Stimulated activated CD4-positive, alpha-beta T cell treated with anti-CD3 and anti-CD28 coated beads, Interleukin-15, amount 100 ng/mL, for 1 hour (primary cell): Measurements from ENCODE around the gene ZNF385A.
A peak's percentile ranks its signal among the peaks of the same experiment; 100 is the strongest.

Source experiments
- DNase-seq, 2 donors: peaks; one replicate each; pipeline ENCODE4 v3.0.0-alpha.2; 2020; ENCODE audit warnings: low read depth in 1 of 2, low spot score in 1 of 2

The ZNF385A gene

DNA sequence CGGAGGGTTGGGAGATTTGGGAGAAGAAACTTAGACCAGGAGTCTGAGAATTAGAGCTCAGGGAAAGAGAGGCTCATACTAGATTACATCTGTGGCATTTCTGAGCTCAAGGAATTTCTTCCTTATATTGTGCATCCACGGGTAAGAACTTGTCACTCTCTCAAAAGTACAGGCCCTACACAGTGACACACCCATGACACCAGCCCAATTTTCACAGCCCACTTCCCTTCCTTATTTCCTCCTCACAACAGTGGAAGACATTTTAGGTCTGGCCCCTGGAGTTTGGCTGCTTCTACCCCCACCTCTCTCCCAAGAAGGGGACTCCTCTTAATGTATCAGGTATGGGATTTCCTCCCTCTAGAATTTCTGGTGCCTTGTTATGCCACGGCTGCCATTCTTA lies 9.2 kb upstream of the ZNF385A start:
- no peak for DNase-seq

DNA sequence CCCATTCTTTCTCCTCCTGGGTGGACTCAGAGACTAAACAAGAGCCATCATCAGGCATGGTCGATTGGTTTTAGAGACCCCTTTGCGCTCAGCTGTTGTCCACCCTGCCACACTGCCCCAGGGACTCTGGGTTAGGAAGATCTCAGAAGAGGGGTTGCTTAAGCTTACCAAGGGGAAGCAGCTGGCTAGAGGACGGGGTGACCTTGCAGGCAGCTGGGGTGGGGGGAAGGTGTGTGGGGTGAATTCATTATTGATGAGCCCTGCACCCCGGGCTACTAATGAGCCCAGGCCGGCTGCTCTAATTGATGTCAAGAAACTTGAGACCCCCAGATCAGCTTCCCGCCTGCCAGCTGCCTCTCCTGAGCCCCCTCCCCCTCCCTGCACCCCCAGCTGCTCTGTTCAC lies 8.7 kb upstream of the ZNF385A start:
- DNase-seq: no peak

DNA sequence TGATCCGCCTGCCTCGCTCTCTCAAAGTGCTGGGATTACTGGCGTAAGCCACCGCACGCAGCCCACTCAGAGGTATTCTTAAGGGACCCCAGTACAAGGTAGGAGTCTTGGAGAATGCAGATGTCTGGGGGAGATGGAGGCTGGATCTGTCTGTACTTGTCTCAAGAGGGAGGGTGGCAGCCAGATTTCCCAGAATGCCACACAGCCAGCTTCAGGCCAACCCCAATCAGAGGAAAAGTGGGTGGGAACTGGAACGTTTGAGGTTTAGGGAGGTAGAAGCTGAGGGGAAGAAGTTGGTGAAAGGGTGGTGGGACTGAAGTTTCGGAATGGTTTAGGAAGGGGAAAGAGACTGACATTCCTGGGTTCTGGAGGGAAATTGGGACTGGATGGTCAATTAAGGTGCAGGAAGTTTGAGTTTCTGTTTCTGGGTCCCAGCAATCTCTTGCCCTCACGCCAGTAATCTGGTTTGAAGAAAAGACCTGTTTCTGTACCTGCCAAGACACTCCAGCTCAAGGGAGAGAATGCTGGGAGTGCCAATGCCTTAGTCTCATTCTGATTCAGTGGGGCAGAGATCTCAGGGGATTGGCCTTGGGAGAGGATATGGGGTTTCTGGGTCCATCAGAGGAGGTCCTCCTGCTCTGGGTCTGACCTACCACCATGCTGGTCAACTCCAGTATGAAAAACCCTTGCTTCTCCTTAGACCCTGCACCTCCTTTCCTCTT lies 8.1 kb upstream of the ZNF385A start:
- no peak for DNase-seq

DNA sequence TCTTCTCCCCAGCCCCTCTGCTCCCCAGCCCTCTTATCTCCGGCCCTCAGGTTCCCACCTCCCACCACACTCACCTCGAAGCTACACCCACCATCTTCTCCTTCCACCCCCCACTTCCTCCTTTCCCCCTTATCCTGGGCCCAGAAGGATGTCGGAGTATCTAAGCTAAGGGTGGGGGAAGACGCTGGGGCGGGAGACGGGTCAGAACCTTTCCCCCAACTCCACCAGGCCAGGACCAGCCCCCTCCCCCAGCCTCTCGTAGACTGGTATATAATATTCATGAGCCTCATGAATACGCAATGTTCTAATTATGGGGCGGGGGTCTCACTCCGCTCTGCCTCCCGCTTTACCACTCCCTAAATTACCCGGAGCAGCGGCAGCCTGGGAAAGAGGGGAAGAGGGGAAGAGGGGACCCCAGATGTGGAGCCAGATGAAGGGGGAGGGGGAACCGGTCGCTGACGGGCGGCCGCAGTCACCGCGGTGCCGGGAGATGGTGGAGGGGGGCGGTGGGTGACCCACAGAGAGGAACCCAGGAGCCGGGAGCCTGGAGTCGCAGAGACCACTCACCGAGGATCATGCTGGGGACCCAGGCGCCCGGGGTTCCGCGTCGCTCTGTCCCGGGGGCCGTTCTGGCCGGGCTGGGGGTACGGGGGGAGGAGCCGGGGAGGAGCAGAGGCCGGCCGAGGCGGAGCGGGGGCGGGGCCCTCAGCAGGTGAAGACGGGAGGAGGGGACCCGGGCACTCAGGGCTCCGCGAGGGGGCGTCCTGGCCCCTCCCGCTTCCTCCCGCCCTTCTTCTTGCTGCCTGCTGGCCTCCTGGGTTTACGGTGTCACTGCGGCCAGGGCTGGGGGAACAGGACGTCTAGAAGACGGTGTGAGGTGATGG lies 6.4 kb upstream of the ZNF385A start:
- DNase-seq: peak; percentile 45 to 55

DNA sequence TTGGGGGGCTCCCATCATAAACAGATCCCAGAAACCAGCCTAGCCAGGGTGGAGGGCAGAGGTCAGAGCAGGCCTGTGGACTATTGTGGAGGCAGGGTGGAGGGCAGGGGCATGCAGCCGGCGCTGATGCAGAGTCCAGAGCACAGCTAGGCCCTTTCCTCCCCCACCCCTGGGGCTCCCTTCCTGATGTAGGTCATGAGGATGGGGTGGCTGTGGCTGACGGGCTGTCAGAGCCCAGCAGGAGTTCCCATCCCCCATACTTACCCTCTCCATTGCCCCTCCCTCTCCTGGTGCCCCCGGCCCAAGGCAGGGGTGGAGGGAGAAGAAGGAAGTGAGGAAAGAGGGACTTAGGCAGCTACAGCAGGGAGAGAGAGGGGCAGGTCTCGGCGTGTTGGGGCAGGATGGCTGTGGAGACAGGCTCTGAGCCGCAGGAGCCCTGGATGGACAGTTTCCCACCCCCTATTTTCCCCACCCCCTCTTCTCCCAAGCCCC lies 5.7 kb upstream of the ZNF385A start:
- no peak for DNase-seq

DNA sequence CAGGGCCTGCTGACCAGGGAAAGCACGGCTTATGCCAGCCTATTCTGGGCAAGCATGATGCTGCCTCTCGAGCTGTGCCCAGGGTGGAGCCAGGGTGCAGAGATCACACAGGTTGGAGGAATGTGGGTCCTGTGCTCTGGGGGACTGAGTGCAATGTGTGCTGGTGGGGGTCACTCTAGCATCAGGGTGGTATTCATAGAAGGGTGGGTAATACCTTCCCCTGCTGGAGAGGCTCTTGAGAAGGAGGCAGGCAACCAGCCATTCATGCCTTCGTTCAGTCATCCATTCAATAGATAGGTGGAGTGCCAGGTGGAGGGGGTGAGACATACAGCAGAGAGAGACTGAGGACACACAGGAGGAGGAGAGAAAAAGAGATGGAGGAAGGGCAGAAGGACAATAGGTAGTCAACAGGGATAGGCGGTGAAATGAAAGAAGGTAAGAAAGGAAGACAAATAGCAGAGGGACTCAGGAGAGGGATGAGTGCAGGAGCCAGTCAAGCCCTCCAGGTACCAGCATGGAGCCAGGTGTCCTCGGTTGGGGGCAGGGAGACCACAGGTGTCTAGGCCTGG lies 5.2 kb upstream of the ZNF385A start:
- no peak for DNase-seq

DNA sequence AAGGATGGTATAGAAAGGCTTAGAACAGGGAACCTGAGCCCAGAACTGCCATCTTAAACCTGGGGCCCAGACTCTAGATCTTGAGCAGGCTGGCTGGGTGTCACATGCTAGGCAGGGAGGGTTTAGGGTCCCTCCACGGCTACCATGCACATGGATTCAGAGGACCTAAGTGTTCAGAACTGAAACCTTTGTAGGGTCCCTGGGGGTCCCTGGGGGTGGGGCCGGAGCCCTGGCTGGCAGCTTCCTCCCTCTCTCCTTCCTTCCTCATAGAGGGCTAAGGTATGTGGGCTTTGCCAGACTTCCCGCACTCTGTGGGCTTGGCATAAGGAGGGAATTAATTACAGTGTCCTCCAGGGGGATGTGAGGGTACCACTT lies 4.6 kb upstream of the ZNF385A start:
- no peak for DNase-seq

DNA sequence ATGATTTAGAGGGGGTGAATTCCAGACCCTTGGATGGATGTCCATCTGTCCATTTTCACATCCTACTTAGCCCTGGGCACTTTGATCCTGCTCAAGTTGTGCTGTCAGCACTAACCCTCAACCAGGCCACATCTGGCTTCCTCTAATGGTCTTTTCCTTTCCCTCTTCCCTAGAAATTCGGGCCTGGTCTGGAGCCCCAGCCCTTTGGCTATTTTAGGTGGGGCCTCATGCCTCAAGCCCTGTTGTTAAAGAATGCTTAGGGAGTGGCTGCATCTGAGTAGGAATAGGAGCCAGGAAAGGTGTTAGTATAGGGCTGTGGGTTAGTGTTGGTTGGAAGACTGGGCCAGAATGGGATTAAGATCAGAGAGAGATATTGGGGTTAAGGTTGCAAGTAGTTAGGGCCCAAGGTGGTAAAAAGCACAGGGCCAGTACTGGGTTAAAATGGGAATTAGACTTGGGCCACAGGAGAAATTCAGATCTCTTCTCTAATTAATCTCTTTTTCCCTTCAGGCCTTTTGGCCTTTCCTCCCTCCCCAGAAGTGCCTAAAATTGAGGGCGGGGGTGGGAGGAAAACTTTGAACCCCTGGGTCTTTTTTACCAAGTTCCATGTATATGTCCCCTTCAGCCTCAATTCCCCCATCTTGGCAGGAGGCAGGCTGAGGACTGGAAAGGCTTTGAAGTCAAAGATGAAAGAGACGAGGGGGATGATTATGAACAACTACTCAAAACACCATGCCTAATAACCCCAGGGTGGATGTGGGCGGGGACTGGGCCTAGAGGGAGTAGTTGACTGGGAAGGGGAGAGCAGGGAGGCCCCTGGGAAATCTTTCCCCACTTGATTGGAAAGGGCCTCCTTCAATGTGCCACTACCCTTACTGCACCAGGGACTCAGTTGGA lies 4.0 kb upstream of the ZNF385A start:
- no peak for DNase-seq

DNA sequence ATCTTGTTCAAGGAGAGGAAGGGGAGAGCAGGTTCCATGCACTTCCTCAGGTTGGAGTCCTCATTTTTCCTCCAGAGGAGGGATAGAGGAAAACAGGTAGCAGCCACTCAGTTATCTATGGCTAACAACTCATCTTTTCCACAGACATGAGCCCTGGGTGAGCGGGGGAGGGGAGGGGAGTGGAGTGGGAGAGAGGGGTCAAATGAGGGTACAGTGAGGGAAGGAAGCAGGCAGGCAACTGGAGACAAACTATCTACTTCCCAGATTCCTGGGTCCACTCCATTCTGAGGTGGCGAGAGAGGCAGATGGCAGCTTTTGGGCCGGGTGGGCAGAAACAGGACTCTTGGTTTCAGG lies 2.6 kb upstream of the ZNF385A start:
- DNase-seq: no peak

DNA sequence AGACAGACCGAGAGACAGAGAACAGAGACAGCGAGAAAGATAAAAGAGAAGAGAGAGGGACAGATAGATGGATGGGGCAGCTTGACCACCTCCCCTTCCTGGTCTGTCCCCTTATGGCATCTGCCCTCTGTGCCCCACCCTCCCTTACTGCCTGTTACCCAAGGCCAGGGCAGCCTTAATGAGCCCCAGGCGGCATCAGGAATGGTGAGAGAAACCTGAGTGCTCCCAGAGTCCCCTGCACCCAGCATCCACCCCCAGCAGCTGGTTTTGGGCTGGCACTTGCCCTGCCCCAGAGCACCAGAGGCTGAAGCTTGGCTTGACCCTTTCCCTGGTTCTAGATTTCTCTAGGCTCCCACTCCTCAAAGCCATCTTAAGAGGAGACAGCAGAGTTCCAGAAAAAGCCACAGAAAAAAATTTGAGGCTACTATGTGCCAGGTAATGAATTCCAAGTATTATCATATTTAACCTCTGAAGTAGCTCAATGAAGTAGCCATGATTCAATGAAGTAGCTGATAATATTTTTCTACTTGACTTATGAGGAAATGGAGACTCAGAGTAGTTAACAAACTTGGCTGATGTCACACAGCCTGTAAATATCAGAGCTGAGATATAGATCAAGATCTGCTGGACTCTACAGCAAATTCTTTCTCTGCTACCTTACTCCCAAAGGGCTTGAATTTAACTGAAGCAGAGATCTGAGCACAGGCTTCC lies 2.0 kb upstream of the ZNF385A start:
- DNase-seq: no peak

DNA sequence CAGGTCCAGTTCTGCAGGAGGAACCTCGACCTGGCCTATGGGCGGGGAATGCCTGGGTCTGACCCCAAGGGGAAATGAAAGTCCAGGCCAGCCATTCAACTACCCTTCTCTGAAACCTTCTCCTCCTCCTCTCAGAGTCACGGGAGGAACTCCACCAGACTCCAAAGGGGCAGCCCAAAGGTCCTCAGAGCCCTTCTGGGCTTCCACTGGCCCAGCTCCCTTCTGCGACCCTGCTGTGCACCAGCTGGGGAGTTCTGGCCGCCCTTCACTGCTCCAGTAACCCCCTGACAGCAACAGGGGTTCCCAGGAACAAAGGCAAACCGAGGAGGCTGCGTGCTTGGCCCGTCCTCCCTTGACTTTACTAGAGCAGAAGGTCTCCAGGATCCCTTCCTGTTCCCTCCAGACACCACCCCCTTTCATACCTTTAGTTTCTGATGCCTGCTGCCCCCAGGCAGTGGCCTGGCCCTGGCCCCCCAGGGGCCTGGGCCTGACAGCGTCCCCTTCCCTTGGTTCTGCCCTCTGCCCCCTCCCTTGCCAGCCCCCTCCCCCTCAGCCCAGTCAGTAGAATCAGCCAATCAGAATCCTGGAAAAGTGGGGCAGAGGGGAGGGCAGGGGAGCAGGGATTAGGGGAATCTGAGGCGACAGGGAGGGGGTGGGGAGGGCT lies 850 bp upstream of the ZNF385A start:
- no peak for DNase-seq

DNA sequence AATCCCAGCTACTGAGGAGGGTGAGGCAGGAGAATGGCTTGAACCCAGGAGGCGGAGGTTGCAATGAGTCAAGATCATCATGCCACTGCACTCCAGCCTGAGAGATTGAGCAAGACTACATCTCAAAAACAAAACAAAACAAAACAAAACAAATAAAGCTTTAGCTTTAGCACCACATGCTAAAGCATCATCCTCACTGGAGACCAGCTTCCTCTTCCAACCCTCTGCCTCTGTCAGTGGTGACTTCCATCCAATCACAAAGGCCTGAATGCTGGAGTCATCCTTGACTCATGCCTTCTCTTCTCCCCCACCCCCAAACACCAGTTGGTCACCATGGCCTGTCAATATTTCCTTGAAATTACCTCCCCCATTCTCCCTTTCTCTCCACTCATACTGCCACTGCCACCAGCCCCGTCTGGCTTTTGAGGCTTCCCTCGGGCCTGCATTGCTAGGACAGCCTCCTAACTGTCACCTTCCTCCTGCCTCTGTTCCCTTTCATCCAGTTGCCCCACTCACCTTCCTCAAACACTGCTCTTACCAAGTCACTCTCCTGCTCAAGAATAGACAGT lies 1.4 kb downstream of the ZNF385A start:
- no peak for DNase-seq

DNA sequence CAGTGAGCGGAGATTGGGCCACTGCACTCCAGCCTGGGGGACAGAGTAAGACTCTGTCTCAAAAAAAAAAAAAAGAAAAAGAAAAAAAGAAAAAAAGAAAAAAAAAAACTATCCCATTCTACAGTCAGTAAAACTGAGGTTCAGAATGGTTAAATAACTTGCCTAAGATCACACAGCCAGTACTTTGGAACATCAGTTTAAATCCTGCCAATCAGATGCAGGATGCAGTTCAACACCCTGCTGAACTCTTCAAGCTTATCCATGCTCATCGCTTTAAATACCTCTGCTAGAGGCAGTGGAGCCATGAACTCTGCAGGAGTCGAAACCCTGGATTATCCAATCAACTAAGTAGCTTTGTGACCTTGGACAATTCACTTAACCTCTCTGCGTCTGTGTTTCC lies 3.4 kb downstream of the ZNF385A start:
- no peak for DNase-seq

DNA sequence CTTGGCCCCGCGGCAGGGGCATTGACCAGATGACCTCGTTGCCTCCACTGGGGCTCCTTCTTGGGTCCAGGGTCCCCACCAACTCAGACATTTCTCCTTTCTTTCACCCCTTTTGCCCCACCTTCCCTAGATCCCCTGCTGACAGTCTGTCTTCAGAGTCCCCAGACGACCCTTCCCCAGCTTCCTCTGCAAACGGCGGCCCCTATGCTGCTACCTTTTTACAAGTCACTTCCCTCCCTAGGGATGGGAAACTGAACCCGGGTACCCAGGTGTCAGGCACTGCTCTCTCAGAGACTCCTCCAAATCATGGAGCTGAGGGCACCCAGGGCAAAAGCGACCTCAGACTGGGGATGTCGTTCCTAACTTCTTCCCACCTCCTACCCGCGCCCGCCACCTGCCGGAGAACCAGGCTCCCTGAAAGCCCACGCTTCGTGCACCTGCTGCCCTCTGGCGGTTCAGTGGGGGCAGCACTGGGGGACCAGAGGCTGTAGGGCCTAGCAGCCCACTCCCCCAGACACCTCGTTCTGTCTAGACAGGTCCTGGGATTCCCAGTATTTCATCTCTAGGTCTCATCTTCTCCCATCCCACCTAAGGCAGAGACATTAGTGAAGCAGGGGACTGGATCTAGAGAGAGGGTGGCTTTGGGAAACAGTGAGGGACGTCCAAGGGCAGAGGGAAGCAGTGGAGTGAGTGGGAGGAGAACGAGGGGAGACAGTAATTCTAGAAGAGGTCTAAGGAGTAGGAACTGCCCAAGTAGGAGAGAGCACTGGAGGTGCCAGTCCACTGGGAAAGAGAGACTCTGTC lies 4.9 kb downstream of the ZNF385A start:
- DNase-seq: peak; percentile 78 to 84

DNA sequence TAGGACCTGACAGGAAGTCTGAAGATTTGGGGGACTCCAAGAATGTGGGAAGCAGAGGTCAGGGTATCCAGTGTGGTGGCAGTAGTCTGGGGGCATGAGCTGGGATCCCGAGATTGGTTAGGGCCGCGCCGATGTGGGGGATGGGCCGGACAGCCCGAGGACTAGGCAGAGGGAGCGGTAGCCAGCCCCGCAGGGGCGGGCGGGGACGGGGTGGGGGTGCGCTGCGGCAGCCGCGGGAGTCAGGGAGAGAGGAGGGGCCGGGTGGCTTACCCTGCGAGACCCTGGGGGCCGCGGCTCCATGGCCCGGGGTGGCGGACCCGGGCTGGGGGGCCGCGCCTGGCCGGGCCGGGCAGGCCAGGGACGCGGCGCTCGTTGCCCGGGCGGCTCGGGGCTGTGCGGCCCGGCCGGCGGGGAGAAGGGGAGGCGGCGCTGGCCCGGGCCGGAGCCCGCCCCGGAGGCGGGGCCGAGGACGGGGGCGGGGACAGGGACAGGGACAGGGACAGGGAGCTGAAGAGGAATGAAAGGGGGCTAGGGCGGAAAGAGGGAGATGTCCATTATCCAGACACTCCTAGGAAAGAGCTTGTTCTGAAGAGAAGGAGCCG lies 5.6 kb downstream of the ZNF385A start:
- no peak for DNase-seq

DNA sequence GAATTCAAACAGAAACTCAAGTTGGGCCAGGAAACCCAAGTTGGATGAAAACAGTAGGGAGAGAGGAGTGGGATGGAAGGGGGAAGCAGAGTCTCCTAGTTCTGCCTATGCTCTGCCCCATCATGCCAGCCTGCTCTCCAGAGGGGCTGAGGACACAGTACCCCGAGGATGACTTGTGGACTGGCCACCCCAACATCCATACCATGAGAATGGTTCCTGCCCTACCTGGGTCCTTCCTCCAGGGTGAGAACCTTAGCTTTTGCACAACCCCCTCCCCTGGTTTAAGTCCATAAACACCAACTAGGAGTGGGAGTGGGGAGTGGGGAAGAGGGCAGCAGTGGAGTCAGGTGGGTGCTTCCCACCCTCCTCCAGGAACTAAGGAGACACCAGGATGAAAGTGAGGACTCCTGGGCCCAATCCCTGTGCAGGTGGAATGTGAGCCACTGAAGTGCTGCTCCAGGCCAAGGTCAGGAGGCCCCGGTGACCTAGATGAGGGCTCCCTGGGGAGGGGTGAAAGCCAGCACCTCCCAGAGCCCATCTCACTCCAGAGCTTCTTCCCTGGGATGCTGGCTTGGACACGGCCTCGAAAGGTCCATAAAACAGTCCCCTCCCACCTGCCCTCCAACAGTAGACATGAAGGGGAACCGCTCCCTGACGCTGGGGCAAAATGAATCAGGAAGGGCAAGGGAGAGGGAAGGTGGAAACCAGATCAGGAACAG lies 6.6 kb downstream of the ZNF385A start:
- DNase-seq: no peak

DNA sequence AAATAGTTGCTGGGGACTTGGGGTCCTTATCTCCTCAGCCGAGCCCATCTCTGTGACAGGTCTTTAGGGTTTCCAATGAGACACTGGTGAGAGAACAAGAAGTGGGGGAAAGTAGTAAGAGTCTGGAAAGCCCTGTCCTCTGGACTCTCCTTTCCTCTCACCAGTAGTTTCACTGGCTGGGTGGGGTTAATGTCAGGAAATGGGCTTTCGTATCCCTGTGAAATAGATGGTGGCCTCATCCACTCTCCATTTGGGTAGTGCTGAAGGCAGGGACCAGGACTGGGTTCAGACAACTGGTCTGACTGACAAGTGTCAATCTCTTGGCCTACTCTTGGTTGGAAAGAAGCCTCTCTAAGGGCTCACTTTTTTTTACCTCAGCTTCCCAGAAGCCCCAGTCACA lies 7.5 kb downstream of the ZNF385A start:
- no peak for DNase-seq

DNA sequence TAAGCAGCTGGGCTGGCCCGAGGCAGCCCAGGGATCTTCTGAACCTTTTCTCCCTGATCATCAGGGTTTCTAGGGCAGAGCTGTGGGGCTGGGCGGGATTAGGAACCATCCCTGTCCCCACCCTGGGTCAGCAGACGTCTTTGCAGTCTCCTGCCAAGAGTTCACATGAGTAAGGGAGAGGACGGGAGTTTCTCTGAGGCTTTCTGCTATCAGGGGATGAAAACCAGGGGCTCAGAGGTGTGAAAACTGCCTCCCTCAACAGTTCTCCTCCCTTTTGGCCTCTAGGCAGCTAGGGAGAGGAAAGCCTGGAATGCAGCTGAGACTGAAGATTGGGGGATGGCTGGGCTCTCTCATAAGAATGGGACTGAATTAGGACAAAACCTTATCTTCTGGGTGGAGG lies 7.9 kb downstream of the ZNF385A start:
- DNase-seq: no peak
